Astrocyte of the spinal cord (primary cell): ENCODE measurements around the gene ZNF543.

Experiments used
- DNase-seq: peaks from one replicate; pipeline ENCODE4 v3.0.0; 2011; ENCODE audit warnings: low read depth, low spot score
- H3K4me3 ChIP-seq: 2 replicates; pipeline ENCODE4 v1.5.1; 2011; ENCODE audit warnings: low read depth, mild to moderate bottlenecking, low read length, moderate library complexity
- CTCF ChIP-seq: IDR thresholded peaks from 2 replicates; pipeline ENCODE4 v1.5.1; 2012; ENCODE audit warnings: low read depth, mild to moderate bottlenecking, low read length, inconsistent platforms
- in situ Hi-C: cut with HindIII; loops from 2 replicates; pipeline ENCODE4 v1.10.0; 2017; ENCODE audit warnings: low sequenced_read_pairs

The ZNF543 gene

GRCh38 chr19:57334191-57334590, 13.9 kb downstream of the ZNF543 start:
- no peak for DNase-seq
- no peak overlapping the region for H3K4me3 ChIP-seq
- in situ Hi-C loops = no loop called here
- TF ChIP-seq CTCF = no peak

- TF ChIP-seq CTCF = no peak
- no peak overlapping the region for H3K4me3 ChIP-seq
- DNase-seq = no peak
- in situ Hi-C loops = no loop called here
Measured at GRCh38 chr19:57338877-57339276, 18.6 kb downstream of the ZNF543 start.

- in situ Hi-C loops = no loop called here
- TF ChIP-seq CTCF = no peak
- H3K4me3 ChIP-seq = no peak overlapping the region
- no peak for DNase-seq
Measured at GRCh38 chr19:57342582-57342981, 22.3 kb downstream of the ZNF543 start.

GRCh38 chr19:57348136-57348535, 27.9 kb downstream of the ZNF543 start:
- no peak overlapping the region for H3K4me3 ChIP-seq
- no peak for DNase-seq
- in situ Hi-C loops = no loop called here
- TF ChIP-seq CTCF = no peak

- TF ChIP-seq CTCF = no peak
- peak within 1 kb of the TSS; percentile 97 for H3K4me3 ChIP-seq
- peak; percentile 96 for DNase-seq
- in situ Hi-C loops = no loop called here
Measured at GRCh38 chr19:57350877-57351805, 30.9 kb downstream of the ZNF543 start, which contains the start of gene ZNF304. Gene ZNF304 (plus strand): TSS chr19:57351271. CDS start chr19:57351665, 394 bp downstream.

GRCh38 chr19:57351867-57352266, 31.6 kb downstream of the ZNF543 start:
- in situ Hi-C loops = no loop called here
- peak overlapping the region; percentile 97 for H3K4me3 ChIP-seq
- no peak for TF ChIP-seq CTCF
- DNase-seq = no peak
